CD4-positive, alpha-beta T cell treated with Interferon alpha-2 for 1 hour (primary cell): ENCODE results near the gene IL22RA1.

Experiments
- DNase-seq, 2 donors: peaks; one replicate each; pipeline ENCODE4 v3.0.0-alpha.2; 2020 to 2022

IL22RA1 gene

GRCh38 chr1:24096009-24096738 is 46.8 kb downstream of the IL22RA1 start:
- DNase-seq = no peak

GRCh38 chr1:24095140-24095859 is 47.6 kb downstream of the IL22RA1 start:
- DNase-seq = no peak

GRCh38 chr1:24094554-24094953 is 48.4 kb downstream of the IL22RA1 start:
- DNase-seq = no peak

GRCh38 chr1:24093732-24094131 is 49.2 kb downstream of the IL22RA1 start:
- no peak for DNase-seq

GRCh38 chr1:24092979-24093378 is 50.0 kb downstream of the IL22RA1 start:
- DNase-seq = no peak

- DNase-seq = no peak
Measured at GRCh38 chr1:24091971-24092482, 50.9 kb downstream of the IL22RA1 start.

GRCh38 chr1:24090736-24091135 is 52.2 kb downstream of the IL22RA1 start:
- no peak for DNase-seq

- DNase-seq = no peak
Measured at GRCh38 chr1:24089743-24090555, 53.0 kb downstream of the IL22RA1 start.

GRCh38 chr1:24089027-24089742 is 53.8 kb downstream of the IL22RA1 start:
- no peak for DNase-seq

GRCh38 chr1:24086466-24086865 is 56.5 kb downstream of the IL22RA1 start:
- no peak for DNase-seq

GRCh38 chr1:24085546-24085945 is 57.4 kb downstream of the IL22RA1 start:
- no peak for DNase-seq

- DNase-seq = no peak
Measured at GRCh38 chr1:24085007-24085406, 57.9 kb downstream of the IL22RA1 start.

- DNase-seq = no peak
Measured at GRCh38 chr1:24084050-24084449, 58.9 kb downstream of the IL22RA1 start.

GRCh38 chr1:24082372-24082771 is 60.6 kb downstream of the IL22RA1 start:
- no peak for DNase-seq

GRCh38 chr1:24081190-24081589 is 61.8 kb downstream of the IL22RA1 start:
- DNase-seq = no peak

- DNase-seq = no peak
Measured at GRCh38 chr1:24080131-24080530, 62.8 kb downstream of the IL22RA1 start.

- DNase-seq = no peak
Measured at GRCh38 chr1:24077278-24077978, 65.5 kb downstream of the IL22RA1 start.

- DNase-seq = no peak
Measured at GRCh38 chr1:24075946-24076345, 67.0 kb downstream of the IL22RA1 start.

GRCh38 chr1:24075590-24075854 is 67.4 kb downstream of the IL22RA1 start:
- no peak for DNase-seq

GRCh38 chr1:24074817-24075589 is 67.9 kb downstream of the IL22RA1 start:
- no peak for DNase-seq

GRCh38 chr1:24074196-24074595 is 68.7 kb downstream of the IL22RA1 start:
- no peak for DNase-seq

- DNase-seq = no peak
Measured at GRCh38 chr1:24071941-24072340, 71.0 kb downstream of the IL22RA1 start.
